ENCODE data around the gene SLC39A11.
"Not testable (repeated sequence)": the region's sequence is repeated elsewhere in the genome, so short reads cannot be mapped to it uniquely, and the experiment has no call there.

Gene SLC39A11

GRCh38 chr17:72665852-72666851, 426.3 kb downstream of the SLC39A11 start:
- no peak for DNase-seq

GRCh38 chr17:72662827-72663190, 429.7 kb downstream of the SLC39A11 start:
- DNase-seq: no peak

GRCh38 chr17:72661945-72662826, 430.3 kb downstream of the SLC39A11 start:
- no peak for DNase-seq

- no peak for DNase-seq
Measured at GRCh38 chr17:72661116-72661944, 431.2 kb downstream of the SLC39A11 start.

GRCh38 chr17:72660274-72661115, 432.0 kb downstream of the SLC39A11 start:
- DNase-seq: no peak

- DNase-seq: no peak
Measured at GRCh38 chr17:72659811-72660210, 432.7 kb downstream of the SLC39A11 start.

- DNase-seq: no peak
Measured at GRCh38 chr17:72658675-72659074, 433.8 kb downstream of the SLC39A11 start.

- DNase-seq: no peak
Measured at GRCh38 chr17:72657467-72658317, 434.8 kb downstream of the SLC39A11 start.

- DNase-seq: no peak
Measured at GRCh38 chr17:72656130-72656763, 436.2 kb downstream of the SLC39A11 start.

GRCh38 chr17:72654706-72655105, 437.8 kb downstream of the SLC39A11 start:
- no peak for DNase-seq

- DNase-seq: no peak
Measured at GRCh38 chr17:72651988-72652387, 440.5 kb downstream of the SLC39A11 start.

GRCh38 chr17:72648702-72649101, 443.8 kb downstream of the SLC39A11 start:
- no peak for DNase-seq

GRCh38 chr17:72646176-72646575, 446.3 kb downstream of the SLC39A11 start:
- DNase-seq: no peak

GRCh38 chr17:72644492-72644891, 448.0 kb downstream of the SLC39A11 start:
- no peak for DNase-seq

GRCh38 chr17:72643575-72644216, 448.8 kb downstream of the SLC39A11 start:
- no peak for DNase-seq

- DNase-seq: no peak
Measured at GRCh38 chr17:72642720-72643119, 449.8 kb downstream of the SLC39A11 start.

- DNase-seq: no peak
Measured at GRCh38 chr17:72640415-72641165, 451.9 kb downstream of the SLC39A11 start.

- DNase-seq: no peak
Measured at GRCh38 chr17:72639711-72640110, 452.8 kb downstream of the SLC39A11 start.

GRCh38 chr17:72638932-72639331, 453.6 kb downstream of the SLC39A11 start:
- DNase-seq: not testable (repeated sequence)

Data from GDM1 (cell line).